ENCODE measurements around the gene APEH. TPM values are rescaled to one million over a fixed set of nuclear protein-coding genes. Genes with fewer than 3 reads are reported as not detected.

APEH gene
- total and polyA plus RNA-seq, 2 of the 4 experiments (the other 2 are of a cell fraction) = 89.2 to 142 TPM

DNA sequence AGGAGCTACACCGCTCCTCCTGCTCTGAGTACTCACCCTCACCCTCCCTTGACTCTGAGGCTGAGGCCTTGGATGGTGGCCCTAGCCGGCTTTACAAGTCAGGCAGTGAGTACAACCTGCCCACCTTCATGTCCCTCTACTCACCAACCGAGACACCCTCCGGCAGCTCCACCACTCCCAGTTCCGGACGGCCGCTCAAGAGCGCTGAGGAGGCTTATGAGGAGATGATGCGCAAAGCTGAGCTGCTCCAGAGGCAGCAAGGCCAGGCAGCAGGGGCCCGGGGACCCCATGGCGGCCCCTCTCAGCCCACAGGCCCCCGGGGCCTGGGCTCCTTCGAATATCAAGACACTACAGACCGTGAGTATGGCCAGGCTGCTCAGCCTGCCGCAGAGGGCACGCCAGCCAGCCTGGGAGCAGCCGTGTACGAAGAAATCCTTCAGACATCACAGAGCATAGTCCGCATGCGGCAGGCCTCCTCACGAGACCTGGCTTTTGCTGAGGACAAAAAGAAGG, 21.2 kb upstream of the APEH start:
- Histone ChIP-seq H2AK9ac (replicated peaks; ENCODE audit: low read depth, low read length, poor library complexity) (no peak overlapping the region), H4K91ac (ENCODE audit: insufficient read depth, low read depth, low read length) (no peak overlapping the region), H2BK20ac (ENCODE audit: low read depth, low read length) (no peak overlapping the region), H2BK15ac (ENCODE audit: low read depth, low read length) (no peak overlapping the region), H4K8ac (ENCODE audit: low read depth in 2 of 2, low read length in 2 of 2) (no peak overlapping the region), H2AK5ac (ENCODE audit: low read depth, low read length) (no peak overlapping the region), H3K14ac (replicated peaks; ENCODE audit: low read depth, low read length) (no peak overlapping the region), H3K36me3 (ENCODE audit: control insufficient read depth, insufficient read depth, low read length) (no peaks in the 10 kb centered on the region), H3K27ac (ENCODE audit: insufficient read depth, low read length) (no peak overlapping the region), H2AFZ (replicated peaks; ENCODE audit: low read length, poor library complexity) (no peak overlapping the region), H3K4me3 (ENCODE audit: insufficient read depth, low read depth, low read length) (no peak overlapping the region), H4K5ac (ENCODE audit: low read depth, low read length) (no peak overlapping the region), H3K4me2 (ENCODE audit: low read depth, low read length) (no peak overlapping the region), H3K9me1 (ENCODE audit: insufficient read depth, low read length) (peaks cover 3% of the 10 kb centered on the region; the same call in 1 of the 2 replicates), H2BK120ac (ENCODE audit: low read depth, low read length) (no peak overlapping the region), H3K18ac (ENCODE audit: low read depth, low read length) (no peak overlapping the region), H4K20me1 (ENCODE audit: insufficient read depth, low read length) (no peaks in the 10 kb centered on the region), H3K79me1 (ENCODE audit: low read depth in 1 of 2, low read length in 2 of 2) (no peaks in the 10 kb centered on the region), H3K56ac (ENCODE audit: extremely low read depth, insufficient read depth, low read length) (no peak overlapping the region), H3K4me1 (ENCODE audit: control insufficient read depth, insufficient read depth, low read length) (no peaks in the 10 kb centered on the region), H3K27me3 (ENCODE audit: control insufficient read depth, insufficient read depth, low read length) (peaks cover 33% of the 10 kb centered on the region), H3K9me3 (ENCODE audit: control insufficient read depth, insufficient read depth, low read length) (no peaks in the 10 kb centered on the region), H3K4ac (ENCODE audit: low read depth, low read length) (no peak overlapping the region), H2BK5ac (ENCODE audit: low read depth, low read length, poor library complexity, severe bottlenecking) (no peak overlapping the region), H3K23ac (ENCODE audit: low read depth, low read length) (no peak overlapping the region), H3K9ac (ENCODE audit: low read depth, low read length) (no peak overlapping the region)
- 40% methylated on average over 1 of the region's 21 CpGs; no CpG with 5 or more reads in 1 of the 2 experiments for WGBS, 2 experiments (ENCODE audit: extremely low coverage in 2 of 2, insufficient read length in 1 of 2)
- CTCF ChIA-PET = no interaction called here
- in situ Hi-C loops (cut with MboI; ENCODE audit: low sequenced_read_pairs) (no loop called here), dilution Hi-C loops (cut with HindIII; ENCODE audit: low sequenced_read_pairs, unreplicated experiment) (no loop called here), intact Hi-C loops (cut with micrococcal nuclease) (no loop called here)
- no peak for TF ChIP-seq MXI1 (IDR thresholded peaks at IDR 0.05; ENCODE audit: borderline replicate concordance, low read depth, low read length)
- TF ChIP-seq RAD21 (IDR thresholded peaks at IDR 0.05; ENCODE audit: low read length) = no peak
- TF ChIP-seq, protein P1, sequence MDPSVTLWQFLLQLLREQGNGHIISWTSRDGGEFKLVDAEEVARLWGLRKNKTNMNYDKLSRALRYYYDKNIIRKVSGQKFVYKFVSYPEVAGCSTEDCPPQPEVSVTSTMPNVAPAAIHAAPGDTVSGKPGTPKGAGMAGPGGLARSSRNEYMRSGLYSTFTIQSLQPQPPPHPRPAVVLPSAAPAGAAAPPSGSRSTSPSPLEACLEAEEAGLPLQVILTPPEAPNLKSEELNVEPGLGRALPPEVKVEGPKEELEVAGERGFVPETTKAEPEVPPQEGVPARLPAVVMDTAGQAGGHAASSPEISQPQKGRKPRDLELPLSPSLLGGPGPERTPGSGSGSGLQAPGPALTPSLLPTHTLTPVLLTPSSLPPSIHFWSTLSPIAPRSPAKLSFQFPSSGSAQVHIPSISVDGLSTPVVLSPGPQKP (IDR thresholded peaks at IDR 0.05; ENCODE audit: borderline replicate concordance, low read depth, low read length) = no peak
- no peak for TF ChIP-seq CEBPB (IDR thresholded peaks at IDR 0.05; ENCODE audit: low read depth, low read length)
- no peak for TF ChIP-seq CHD1 (IDR thresholded peaks at IDR 0.05; ENCODE audit: low read depth, low read length)
- TF ChIP-seq SMC3 (IDR thresholded peaks at IDR 0.05; ENCODE audit: low read depth, low read length) = no peak
- no peak for TF ChIP-seq BHLHE40 (IDR thresholded peaks at IDR 0.05; ENCODE audit: low read depth, low read length)
- TF ChIP-seq NFE2L2 (IDR thresholded peaks at IDR 0.05; ENCODE audit: low read depth, low read length) = no peak
- no peak for TF ChIP-seq RCOR1 (IDR thresholded peaks at IDR 0.05; ENCODE audit: insufficient replicate concordance, low read length)
- TF ChIP-seq RFX5 (IDR thresholded peaks at IDR 0.05; ENCODE audit: low read depth, low read length) = no peak
- no peak for TF ChIP-seq MAZ (IDR thresholded peaks at IDR 0.05; ENCODE audit: borderline replicate concordance, low read depth, low read length)
- TF ChIP-seq MAFK (IDR thresholded peaks at IDR 0.05; ENCODE audit: low read depth, low read length) = no peak
- ATAC-seq (ENCODE audit: low read depth) (no peak), DNase-seq (no peak)
- POLR2A ChIA-PET (ENCODE audit: unreplicated experiment) = no interaction called here
- BruUV-seq (replicated peaks) = no TSS peak
